ENCODE data around the gene KLF13.

The KLF13 gene

GRCh38 chr15:31376511-31376910 lies 49.9 kb downstream of the KLF13 start:
- Histone ChIP-seq H3K27ac (ENCODE audit: low read length) (no peak overlapping the region), H3K79me2 (ENCODE audit: low read length) (peaks cover 20% of the 10 kb centered on the region), H2AFZ (ENCODE audit: low read depth, low read length) (no peak overlapping the region), H3K9ac (ENCODE audit: low read length) (no peak overlapping the region), H3K27me3 (ENCODE audit: low read depth, low read length) (no peaks in the 10 kb centered on the region), H3K4me3 (ENCODE audit: low read length) (no peak overlapping the region), H3K4me2 (ENCODE audit: low read length) (no peak overlapping the region), H3K36me3 (replicated peaks; ENCODE audit: low read depth, low read length) (peaks cover 51% of the 10 kb centered on the region), H4K20me1 (ENCODE audit: insufficient read depth, low read length) (peaks cover 22% of the 10 kb centered on the region), H3K9me3 (ENCODE audit: insufficient read depth, low read length) (no peaks in the 10 kb centered on the region), H3K4me1 (ENCODE audit: low read length) (no peaks in the 10 kb centered on the region)
- no peak for TF ChIP-seq EZH2phosphoT487 (IDR thresholded peaks at IDR 0.05; ENCODE audit: low read depth)
- no peak for TF ChIP-seq CTCF (IDR thresholded peaks at IDR 0.05; ENCODE audit: low read depth, low read length)

GRCh38 chr15:31377030-31377429 lies 50.4 kb downstream of the KLF13 start:
- Histone ChIP-seq H3K79me2 (ENCODE audit: low read length) (peaks cover 16% of the 10 kb centered on the region), H2AFZ (ENCODE audit: low read depth, low read length) (no peak overlapping the region), H3K27ac (ENCODE audit: low read length) (no peak overlapping the region), H3K4me2 (ENCODE audit: low read length) (no peak overlapping the region), H3K9me3 (ENCODE audit: insufficient read depth, low read length) (no peaks in the 10 kb centered on the region), H3K36me3 (replicated peaks; ENCODE audit: low read depth, low read length) (peaks cover 50% of the 10 kb centered on the region), H3K27me3 (ENCODE audit: low read depth, low read length) (no peaks in the 10 kb centered on the region), H3K4me3 (ENCODE audit: low read length) (no peak overlapping the region), H3K9ac (ENCODE audit: low read length) (no peak overlapping the region), H3K4me1 (ENCODE audit: low read length) (no peaks in the 10 kb centered on the region), H4K20me1 (ENCODE audit: insufficient read depth, low read length) (peaks cover 21% of the 10 kb centered on the region)
- TF ChIP-seq EZH2phosphoT487 (IDR thresholded peaks at IDR 0.05; ENCODE audit: low read depth): no peak
- no peak for TF ChIP-seq CTCF (IDR thresholded peaks at IDR 0.05; ENCODE audit: low read depth, low read length)

- H3K27me3 ChIP-seq (ENCODE audit: low read depth, low read length): no peaks in the 10 kb centered on the region
- H3K4me2 ChIP-seq (ENCODE audit: low read length): no peak overlapping the region
- no peaks in the 10 kb centered on the region for H3K4me1 ChIP-seq (ENCODE audit: low read length)
- no peaks in the 10 kb centered on the region for H3K9me3 ChIP-seq (ENCODE audit: insufficient read depth, low read length)
- H3K79me2 ChIP-seq (ENCODE audit: low read length): peaks cover 11% of the 10 kb centered on the region
- H3K27ac ChIP-seq (ENCODE audit: low read length): no peak overlapping the region
- H3K9ac ChIP-seq (ENCODE audit: low read length): no peak overlapping the region
- peaks cover 17% of the 10 kb centered on the region for H4K20me1 ChIP-seq (ENCODE audit: insufficient read depth, low read length)
- H3K4me3 ChIP-seq (ENCODE audit: low read length): no peak overlapping the region
- H2AFZ ChIP-seq (ENCODE audit: low read depth, low read length): no peak overlapping the region
- peaks cover 36% of the 10 kb centered on the region for H3K36me3 ChIP-seq (replicated peaks; ENCODE audit: low read depth, low read length)
- TF ChIP-seq EZH2phosphoT487 (IDR thresholded peaks at IDR 0.05; ENCODE audit: low read depth) (no peak), CTCF (IDR thresholded peaks at IDR 0.05; ENCODE audit: low read depth, low read length) (no peak)
Measured at GRCh38 chr15:31378363-31378903, 51.8 kb downstream of the KLF13 start.

- TF ChIP-seq CTCF (IDR thresholded peaks at IDR 0.05; ENCODE audit: low read depth, low read length) (no peak), EZH2phosphoT487 (IDR thresholded peaks at IDR 0.05; ENCODE audit: low read depth) (no peak)
- Histone ChIP-seq H3K27me3 (ENCODE audit: low read depth, low read length) (no peaks in the 10 kb centered on the region), H3K36me3 (replicated peaks; ENCODE audit: low read depth, low read length) (peaks cover 32% of the 10 kb centered on the region), H4K20me1 (ENCODE audit: insufficient read depth, low read length) (peaks cover 16% of the 10 kb centered on the region), H3K79me2 (ENCODE audit: low read length) (peaks cover 11% of the 10 kb centered on the region), H3K9ac (ENCODE audit: low read length) (no peak overlapping the region), H3K27ac (ENCODE audit: low read length) (no peak overlapping the region), H3K4me2 (ENCODE audit: low read length) (no peak overlapping the region), H3K4me1 (ENCODE audit: low read length) (no peaks in the 10 kb centered on the region), H3K4me3 (ENCODE audit: low read length) (no peak overlapping the region), H3K9me3 (ENCODE audit: insufficient read depth, low read length) (no peaks in the 10 kb centered on the region), H2AFZ (ENCODE audit: low read depth, low read length) (no peak overlapping the region)
Measured at GRCh38 chr15:31379042-31379441, 52.4 kb downstream of the KLF13 start.
